NCI-H1105 (cell line): Measurements from ENCODE around the gene GIPR.
"Not testable (repeated sequence)": the region's sequence is repeated elsewhere in the genome, so short reads cannot be mapped to it uniquely, and the experiment has no call there.

Experiments
- DNase-seq: peaks from one replicate; lab custom pipeline; 2025; lab: John Stamatoyannopoulos, UW

Gene GIPR

DNA sequence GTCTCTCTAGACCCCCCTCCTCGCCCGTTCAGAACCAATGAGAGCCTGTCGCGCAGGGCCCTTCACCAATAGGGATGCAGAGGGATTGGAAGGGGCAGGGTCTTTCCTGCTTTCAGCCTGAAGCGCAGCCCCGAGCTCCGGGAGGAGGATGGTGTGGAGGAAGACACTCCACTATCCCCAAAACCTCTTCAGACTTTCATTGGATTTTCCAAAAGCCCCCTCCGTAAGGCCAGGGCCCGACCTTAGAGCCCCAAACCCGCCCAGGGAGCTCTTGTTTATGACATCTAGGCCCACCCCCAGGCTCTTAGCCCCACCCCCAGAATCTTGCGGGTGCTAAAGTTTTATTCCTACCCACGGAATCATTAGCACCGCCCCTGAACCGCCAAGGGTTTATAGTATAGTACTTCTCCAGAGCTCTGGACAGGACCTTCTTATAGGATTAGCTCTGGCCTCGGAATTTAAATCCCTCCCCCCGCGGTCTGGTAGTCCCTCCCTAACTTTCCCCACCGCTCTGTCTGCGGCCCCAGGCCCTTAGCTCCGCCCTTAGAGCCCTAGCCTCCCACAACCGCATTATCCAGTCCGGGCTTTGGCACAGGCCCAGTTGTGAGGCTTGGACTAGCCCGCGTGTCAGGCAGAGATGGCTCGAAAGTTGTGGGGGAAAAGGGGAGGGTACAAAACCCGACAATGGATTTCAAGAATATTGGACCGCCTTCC is 22.2 kb upstream of the GIPR start:
- DNase-seq, result peak; percentile 72

DNA sequence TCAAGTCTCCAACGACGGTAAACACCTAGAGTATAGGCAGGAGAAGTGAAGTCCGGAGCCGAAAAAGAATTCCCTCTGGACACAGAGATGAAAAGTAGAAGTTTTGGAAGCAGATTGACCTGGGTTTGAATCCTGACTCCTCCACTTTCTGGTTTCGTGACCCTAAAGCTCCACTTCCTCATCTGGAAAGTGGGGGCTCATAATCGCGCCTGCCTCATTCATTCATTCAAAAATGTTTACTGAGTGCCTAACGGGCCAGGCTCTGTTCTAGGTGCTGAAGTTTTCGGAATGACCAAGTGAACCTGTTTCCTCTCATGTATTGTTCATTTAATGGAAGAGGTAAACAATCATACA is 21.7 kb upstream of the GIPR start:
- no peak for DNase-seq

DNA sequence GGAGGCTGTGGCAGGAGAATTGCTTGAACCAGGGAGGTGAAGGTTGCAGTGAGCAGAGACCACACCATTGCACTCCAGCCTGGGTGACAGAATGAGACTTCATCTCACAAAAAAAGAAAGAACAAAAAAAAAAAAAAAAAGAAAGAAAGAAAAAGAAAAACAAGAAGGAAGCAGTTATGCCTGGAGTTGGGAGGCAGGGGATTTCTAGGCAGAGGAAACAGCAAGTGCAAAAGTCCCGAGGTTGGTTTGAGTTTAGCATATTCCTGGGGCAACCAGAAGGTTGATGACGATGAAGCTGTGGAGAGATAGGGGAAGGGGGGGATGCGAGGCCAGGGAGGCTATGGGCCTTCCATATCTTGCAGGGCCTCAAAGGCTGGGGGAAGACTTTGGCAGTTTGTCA is 17.3 kb upstream of the GIPR start:
- DNase-seq, result no peak

DNA sequence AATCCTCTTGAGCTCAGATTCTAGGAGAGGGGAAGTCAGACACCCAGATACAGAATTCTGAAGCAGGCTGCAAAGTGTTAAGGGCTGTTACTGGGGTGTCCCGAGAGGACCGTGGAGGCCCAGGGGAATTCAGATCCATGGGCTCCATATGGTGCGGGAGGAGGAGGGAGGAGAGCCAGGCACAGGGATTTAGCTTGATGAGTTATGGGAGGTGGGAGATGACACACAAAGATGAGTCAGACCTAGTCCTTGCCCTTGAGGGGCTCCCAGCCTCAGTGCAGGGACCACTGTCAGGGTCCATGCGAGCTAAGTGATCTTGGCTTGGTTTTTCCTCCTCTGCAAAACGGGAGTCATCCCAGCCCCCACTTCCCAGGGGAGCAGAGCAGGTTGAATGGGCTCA is 14.4 kb upstream of the GIPR start:
- DNase-seq, result no peak

- no peak for DNase-seq
These were observed 12.9 kb upstream of the GIPR start for GRCh38 chr19:45655073-45655472.

DNA sequence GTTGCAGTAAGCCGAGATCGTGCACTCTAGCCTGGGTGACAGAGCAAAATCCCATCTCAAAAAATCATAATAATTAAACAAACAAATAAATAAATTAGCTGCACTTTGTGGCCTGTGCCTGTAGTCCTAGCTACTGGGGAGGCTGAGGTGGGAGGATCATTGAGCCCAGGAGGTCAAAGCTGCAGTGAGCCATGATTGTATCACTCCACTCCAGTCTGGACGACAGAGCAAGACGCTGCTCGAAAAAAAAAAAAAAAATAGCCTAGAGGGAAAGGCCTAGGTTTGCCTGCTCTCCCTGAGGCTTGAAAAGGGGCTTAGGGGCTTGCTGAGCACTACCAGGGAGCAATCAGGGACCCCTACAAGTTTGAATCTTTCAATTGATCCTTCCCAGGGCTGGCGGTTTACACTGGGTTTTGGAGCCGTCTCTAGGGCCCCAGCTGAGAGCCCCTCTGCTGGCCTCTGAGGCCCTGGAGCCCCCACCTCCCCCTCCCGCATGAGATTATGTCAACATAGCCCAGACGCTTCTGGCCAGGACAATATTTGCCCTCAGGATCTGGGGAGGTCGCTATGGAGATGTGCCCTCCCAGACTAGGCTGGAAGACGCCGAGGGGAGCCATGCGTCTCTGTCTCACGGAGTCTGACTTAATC is 10.4 kb upstream of the GIPR start:
- no peak for DNase-seq

DNA sequence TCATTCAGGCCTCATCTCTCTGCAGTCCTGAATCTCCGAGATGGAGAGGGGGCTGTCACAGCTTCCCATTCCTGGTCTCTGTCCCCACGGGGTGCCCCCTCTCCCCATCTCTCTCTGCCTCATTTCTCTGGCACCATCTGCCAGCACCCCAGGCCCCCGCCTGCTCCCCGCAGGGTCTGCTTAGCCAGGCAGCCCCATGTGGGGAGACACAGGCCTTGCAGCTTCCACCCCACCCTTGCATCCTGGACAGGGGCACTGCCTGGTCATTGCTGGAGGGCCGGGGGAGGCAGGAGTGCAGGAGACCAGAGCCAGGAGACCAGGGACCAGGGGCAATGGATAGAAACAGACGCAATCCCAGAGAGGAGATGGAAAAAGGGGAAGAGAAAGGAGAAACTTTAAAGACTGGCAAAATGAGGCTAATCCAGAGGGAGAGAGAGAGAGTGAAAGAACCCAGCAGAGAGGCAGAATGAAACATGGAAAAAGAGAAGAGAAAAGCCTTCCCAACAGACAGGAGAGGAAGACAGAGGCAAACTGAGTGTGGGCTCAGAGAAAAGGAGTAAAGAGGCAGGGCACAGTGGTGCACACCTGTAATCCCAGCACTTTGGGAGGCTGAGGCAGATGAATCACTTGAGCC is 8.8 kb upstream of the GIPR start:
- DNase-seq, result no peak

GRCh38 chr19:45660636-45661035 is 7.4 kb upstream of the GIPR start:
- DNase-seq, result no peak

GRCh38 chr19:45663800-45664199 is 4.2 kb upstream of the GIPR start:
- DNase-seq, result no peak

DNA sequence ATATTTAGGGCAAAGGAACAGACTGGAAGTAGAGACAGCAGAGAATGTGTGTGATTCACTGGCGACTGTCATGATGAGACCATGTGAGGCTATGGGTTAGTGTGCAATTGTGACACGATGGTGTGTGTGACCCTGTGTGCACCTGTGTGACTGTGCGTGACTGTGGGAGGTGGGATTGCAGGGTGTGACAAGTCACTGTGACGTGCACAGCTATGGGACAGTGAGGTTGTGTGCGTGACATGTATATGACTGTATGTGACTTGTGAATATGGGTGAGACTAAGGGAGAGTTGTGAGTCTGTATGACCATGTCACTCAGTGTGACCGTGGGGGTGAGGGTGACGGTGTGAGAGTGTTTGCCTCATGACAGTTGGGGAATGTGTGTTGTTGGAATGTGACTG is 3.4 kb upstream of the GIPR start:
- no peak for DNase-seq

- DNase-seq, result no peak
These were observed 386 bp downstream of the GIPR start for GRCh38 chr19:45668342-45668871.

GRCh38 chr19:45670670-45671453 is 2.8 kb downstream of the GIPR start:
- DNase-seq, result no peak

GRCh38 chr19:45674946-45675345 is 6.9 kb downstream of the GIPR start:
- DNase-seq, result peak; percentile 27

GRCh38 chr19:45676851-45677263 is 8.8 kb downstream of the GIPR start:
- DNase-seq, result no peak

GRCh38 chr19:45677351-45678230 is 9.6 kb downstream of the GIPR start:
- DNase-seq, result peak; percentile 85

DNA sequence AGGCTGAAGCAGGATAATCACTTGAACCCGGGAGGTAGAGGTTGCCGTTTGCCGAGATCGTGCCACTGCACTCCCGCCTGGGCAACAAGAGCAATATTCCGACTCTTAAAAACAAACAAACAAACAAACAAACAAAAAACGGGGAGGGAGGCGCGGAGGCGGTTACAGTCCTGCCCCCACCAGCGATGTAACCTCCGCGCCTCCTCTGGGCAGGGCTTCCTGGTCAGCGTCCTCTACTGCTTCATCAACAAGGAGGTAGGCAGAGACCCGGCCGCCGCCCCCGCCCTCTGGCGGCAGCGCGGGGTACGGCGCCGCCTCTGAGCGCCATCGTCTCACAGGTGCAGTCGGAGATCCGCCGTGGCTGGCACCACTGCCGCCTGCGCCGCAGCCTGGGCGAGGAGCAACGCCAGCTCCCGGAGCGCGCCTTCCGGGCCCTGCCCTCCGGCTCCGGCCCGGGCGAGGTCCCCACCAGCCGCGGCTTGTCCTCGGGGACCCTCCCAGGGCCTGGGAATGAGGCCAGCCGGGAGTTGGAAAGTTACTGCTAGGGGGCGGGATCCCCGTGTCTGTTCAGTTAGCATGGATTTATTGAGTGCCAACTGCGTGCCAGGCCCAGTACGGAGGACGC is 13.5 kb downstream of the GIPR start:
- DNase-seq, result peak; percentile 81

GRCh38 chr19:45682117-45682516 is 14.1 kb downstream of the GIPR start:
- DNase-seq, result no peak

- no peak for DNase-seq
These were observed 14.9 kb downstream of the GIPR start for GRCh38 chr19:45682908-45683307.

DNA sequence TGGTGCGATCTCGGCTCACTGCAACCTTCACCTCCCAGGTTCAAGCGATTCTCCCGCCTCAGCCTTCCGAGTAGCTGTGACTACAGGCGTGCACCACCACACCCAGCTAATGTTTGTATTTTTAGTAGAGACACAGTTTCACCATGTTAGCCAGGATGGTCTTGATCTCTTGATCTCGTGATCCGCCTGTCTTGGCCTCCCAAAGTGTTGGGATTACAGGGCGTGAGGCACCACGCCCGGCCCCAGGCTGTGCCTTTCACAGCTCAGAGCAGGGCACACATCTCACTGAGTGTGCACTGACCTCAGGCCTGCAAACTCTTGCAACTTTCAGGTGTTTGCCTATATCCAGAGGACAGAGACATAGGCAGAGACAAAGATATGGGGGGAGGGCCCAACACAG is 17.0 kb downstream of the GIPR start:
- not testable (repeated sequence) for DNase-seq

GRCh38 chr19:45687599-45687998 is 19.6 kb downstream of the GIPR start:
- no peak for DNase-seq
